SK-N-MC (cell line): ENCODE measurements around the gene POLR2J3.
"Not testable (repeated sequence)": the region's sequence is repeated elsewhere in the genome, so short reads cannot be mapped to it uniquely, and the experiment has no call there.

Experiments used
- DNase-seq: peaks from one replicate; pipeline ENCODE4 v3.0.0-alpha.2; 2011; ENCODE audit warnings: low read depth, low spot score
- H3K27ac ChIP-seq: fragments of 200-600 bp; sonication (generic); 2 replicates; pipeline ENCODE4 v1.5.1; 2016; ENCODE audit warnings: mixed run types
- H3K36me3 ChIP-seq: fragments of 200-600 bp; sonication (generic); 2 replicates; pipeline ENCODE4 v1.6.1; 2017; ENCODE audit warnings: antibody characterized with exemption, low read length, mixed read lengths; ENCODE audit not compliant: insufficient read depth
- H3K4me3 ChIP-seq: fragments of 200-600 bp; sonication (generic); 2 replicates; pipeline ENCODE4 v1.5.1; 2016
- H3K9ac ChIP-seq: fragments of 200-600 bp; sonication (generic); 2 replicates; pipeline ENCODE4 v1.8.0; 2017; ENCODE audit warnings: mixed run types, mixed read lengths; ENCODE audit not compliant: insufficient read length
- H3K9me3 ChIP-seq: fragments of 200-600 bp; sonication (generic); 2 replicates; pipeline ENCODE4 v1.6.1; 2017; ENCODE audit warnings: low read depth, mild to moderate bottlenecking, antibody characterized with exemption, low read length, moderate library complexity, mixed read lengths

Gene POLR2J3

GRCh38 chr7:102546353-102546752, 26.0 kb downstream of the POLR2J3 start:
- DNase-seq, H3K27ac ChIP-seq, H3K9me3 ChIP-seq, H3K9ac ChIP-seq, H3K4me3 ChIP-seq, H3K36me3 ChIP-seq: not testable (repeated sequence)

- not testable (repeated sequence) for H3K9me3 ChIP-seq, H3K4me3 ChIP-seq, DNase-seq, H3K27ac ChIP-seq, H3K36me3 ChIP-seq, H3K9ac ChIP-seq
These were observed 27.1 kb downstream of the POLR2J3 start for GRCh38 chr7:102545288-102545687.

- H3K9me3 ChIP-seq, DNase-seq, H3K27ac ChIP-seq, H3K9ac ChIP-seq, H3K36me3 ChIP-seq, H3K4me3 ChIP-seq: not testable (repeated sequence)
These were observed 28.0 kb downstream of the POLR2J3 start for GRCh38 chr7:102544372-102544771.

GRCh38 chr7:102543596-102543995, 28.8 kb downstream of the POLR2J3 start, which contains the start of gene UPK3BL2:
UPK3BL2 (minus strand) TSS chr7:102543696; CDS start chr7:102543636, 60 bp downstream.
- H3K9me3 ChIP-seq, DNase-seq, H3K9ac ChIP-seq, H3K36me3 ChIP-seq, H3K4me3 ChIP-seq, H3K27ac ChIP-seq: not testable (repeated sequence)

GRCh38 chr7:102542771-102543170, 29.6 kb downstream of the POLR2J3 start:
- H3K4me3 ChIP-seq, H3K36me3 ChIP-seq, DNase-seq, H3K9me3 ChIP-seq, H3K27ac ChIP-seq, H3K9ac ChIP-seq: not testable (repeated sequence)

GRCh38 chr7:102542083-102542482, 30.3 kb downstream of the POLR2J3 start:
- not testable (repeated sequence) for H3K36me3 ChIP-seq, H3K27ac ChIP-seq, H3K9me3 ChIP-seq, DNase-seq, H3K4me3 ChIP-seq, H3K9ac ChIP-seq

- not testable (repeated sequence) for H3K4me3 ChIP-seq, H3K9ac ChIP-seq, H3K9me3 ChIP-seq, DNase-seq, H3K36me3 ChIP-seq, H3K27ac ChIP-seq
These were observed 31.8 kb downstream of the POLR2J3 start for GRCh38 chr7:102540604-102541003.

GRCh38 chr7:102535062-102535615, 37.2 kb downstream of the POLR2J3 start:
- H3K27ac ChIP-seq, result not testable (repeated sequence)

GRCh38 chr7:102532127-102532526, 40.3 kb downstream of the POLR2J3 start:
- H3K9me3 ChIP-seq, H3K27ac ChIP-seq, H3K4me3 ChIP-seq, DNase-seq, H3K9ac ChIP-seq, H3K36me3 ChIP-seq: not testable (repeated sequence)

More at GRCh38 chr7:102535062-102535615, 37.2 kb downstream of the POLR2J3 start:
- not testable (repeated sequence) for H3K36me3 ChIP-seq, DNase-seq, H3K9me3 ChIP-seq, H3K9ac ChIP-seq, H3K4me3 ChIP-seq

- not testable (repeated sequence) for H3K4me3 ChIP-seq, DNase-seq, H3K27ac ChIP-seq, H3K9ac ChIP-seq, H3K36me3 ChIP-seq, H3K9me3 ChIP-seq
These were observed 40.8 kb downstream of the POLR2J3 start for GRCh38 chr7:102531583-102531982.

GRCh38 chr7:102527822-102528793, 44.3 kb downstream of the POLR2J3 start:
- H3K27ac ChIP-seq, H3K9me3 ChIP-seq, H3K9ac ChIP-seq, H3K36me3 ChIP-seq, H3K4me3 ChIP-seq, DNase-seq: not testable (repeated sequence)

GRCh38 chr7:102527182-102527581, 45.2 kb downstream of the POLR2J3 start:
- H3K36me3 ChIP-seq, H3K27ac ChIP-seq, H3K9me3 ChIP-seq, H3K9ac ChIP-seq, H3K4me3 ChIP-seq, DNase-seq: not testable (repeated sequence)

GRCh38 chr7:102524803-102525202, 47.6 kb downstream of the POLR2J3 start:
- H3K36me3 ChIP-seq, result not testable (repeated sequence)

GRCh38 chr7:102520797-102521196, 51.6 kb downstream of the POLR2J3 start:
- H3K27ac ChIP-seq, H3K4me3 ChIP-seq, DNase-seq, H3K9ac ChIP-seq, H3K9me3 ChIP-seq, H3K36me3 ChIP-seq: not testable (repeated sequence)

More at GRCh38 chr7:102524803-102525202, 47.6 kb downstream of the POLR2J3 start:
- not testable (repeated sequence) for H3K9ac ChIP-seq, H3K27ac ChIP-seq, H3K9me3 ChIP-seq, DNase-seq, H3K4me3 ChIP-seq
